NOMO-1 treated with DMSO at 0.1 percent for 48 hours (cell line): ENCODE data around the gene TCEA2.

Experiments used
- DNase-seq: peaks from one replicate; lab custom pipeline; 2025; ENCODE audit not compliant: unreplicated experiment; lab: John Stamatoyannopoulos, UW

Gene TCEA2

GRCh38 chr20:64064145-64064698, 1.2 kb downstream of the TCEA2 start:
- no peak for DNase-seq

DNA sequence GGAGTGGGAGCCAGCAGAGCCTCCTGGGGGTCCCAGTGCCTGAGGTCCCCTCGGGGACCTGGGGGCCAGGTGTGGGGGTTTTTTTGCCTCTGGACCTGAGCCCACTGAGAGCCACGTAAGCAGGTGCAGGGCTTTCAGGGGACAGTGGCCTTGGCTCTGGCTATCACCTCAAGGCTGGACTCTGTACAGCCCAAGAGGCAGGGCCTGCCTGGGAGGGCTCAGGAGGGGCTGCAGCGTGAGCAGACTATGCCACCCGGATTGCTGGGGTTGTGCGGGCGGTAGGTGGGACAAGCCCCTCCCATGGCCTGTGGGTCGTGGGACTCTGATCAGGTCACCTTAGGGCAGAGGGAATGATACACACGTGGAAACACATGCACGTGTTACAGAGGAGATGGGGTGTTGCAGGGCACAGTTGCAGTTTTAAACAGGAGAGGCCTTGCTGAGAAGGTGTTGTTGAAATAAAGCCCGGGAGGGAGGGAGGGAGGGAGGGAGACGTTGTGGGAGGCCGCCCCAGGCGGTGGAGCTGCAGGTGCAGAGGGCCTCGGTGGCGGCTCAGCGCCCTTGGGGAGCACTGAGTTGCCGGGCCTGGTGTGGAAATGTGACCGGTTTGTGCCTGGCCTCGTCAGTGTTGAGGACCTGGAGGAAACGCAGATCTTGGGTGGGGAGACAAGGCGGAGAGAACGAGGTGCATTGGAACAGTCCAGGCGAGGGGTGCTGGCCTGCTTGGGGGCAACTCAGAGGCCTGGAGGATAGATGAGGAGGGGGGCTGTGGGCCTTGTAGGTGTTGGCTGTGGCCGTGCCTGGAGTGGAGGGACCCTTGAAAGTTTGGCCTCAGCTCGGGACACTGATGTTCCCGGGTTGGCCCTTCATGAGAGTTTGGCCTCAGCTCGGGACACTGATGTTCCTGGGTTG, 2.3 kb downstream of the TCEA2 start:
- DNase-seq: no peak

DNA sequence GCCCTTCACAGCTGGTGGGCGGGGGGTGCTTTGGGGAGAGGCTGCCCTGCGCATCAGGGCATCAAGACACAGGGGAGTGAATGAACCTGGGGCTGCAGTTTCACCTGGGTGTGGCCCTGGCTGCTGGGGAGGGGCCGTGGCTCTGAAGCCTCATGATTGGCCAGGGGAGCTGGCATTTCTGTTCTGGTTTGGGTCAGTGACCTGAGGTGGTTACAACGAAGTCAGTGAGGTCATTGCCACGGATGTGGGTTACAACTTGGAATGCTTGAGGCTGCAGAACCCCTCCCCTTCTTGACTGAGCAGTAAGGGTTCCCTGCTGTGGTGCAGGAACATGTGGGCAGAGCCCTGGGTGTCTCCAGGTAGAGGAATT, 3.0 kb downstream of the TCEA2 start:
- DNase-seq: peak; percentile 72

GRCh38 chr20:64067005-64067632, 4.1 kb downstream of the TCEA2 start:
- DNase-seq: no peak

GRCh38 chr20:64067733-64068307, 4.8 kb downstream of the TCEA2 start:
- no peak for DNase-seq

DNA sequence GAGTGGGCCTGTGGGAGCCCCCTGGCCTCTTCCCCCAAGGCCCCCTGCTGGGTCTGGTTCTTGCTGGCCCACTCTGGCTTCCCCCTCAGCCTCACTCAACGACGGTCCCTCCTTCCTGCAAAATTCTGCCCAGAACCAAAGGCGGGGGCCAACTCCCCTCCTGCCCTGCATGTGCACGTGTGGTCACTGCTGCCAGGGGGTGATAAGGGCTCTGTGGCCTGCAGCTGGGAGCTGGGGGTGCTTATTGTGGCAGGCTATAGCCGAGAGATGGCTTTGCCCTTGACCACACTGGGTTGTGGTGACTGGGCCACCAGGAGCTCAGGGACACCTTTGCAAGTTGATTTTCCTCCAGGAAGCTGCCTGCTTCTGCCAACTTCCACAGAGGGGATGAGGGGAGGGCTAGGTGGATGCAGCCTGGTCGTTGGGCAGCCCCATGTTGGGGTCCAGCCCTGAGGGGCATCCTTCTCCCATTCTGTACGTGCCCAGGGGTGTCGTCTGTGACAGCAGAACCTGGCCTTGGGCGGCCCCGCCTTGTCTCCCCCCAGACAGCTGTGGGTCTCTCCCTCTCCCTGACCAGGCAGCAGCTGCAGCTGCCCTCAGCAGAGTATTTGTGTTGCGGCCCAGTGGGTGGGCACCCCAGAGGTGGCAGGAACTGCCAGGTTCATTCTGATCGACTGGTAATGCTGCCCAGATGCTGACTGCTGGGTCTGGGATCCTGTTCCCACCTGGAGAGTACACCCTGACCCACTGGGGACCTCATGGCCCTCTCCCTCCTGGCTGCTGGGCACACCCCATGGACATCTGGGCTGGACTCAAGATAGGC, 5.6 kb downstream of the TCEA2 start:
- no peak for DNase-seq

DNA sequence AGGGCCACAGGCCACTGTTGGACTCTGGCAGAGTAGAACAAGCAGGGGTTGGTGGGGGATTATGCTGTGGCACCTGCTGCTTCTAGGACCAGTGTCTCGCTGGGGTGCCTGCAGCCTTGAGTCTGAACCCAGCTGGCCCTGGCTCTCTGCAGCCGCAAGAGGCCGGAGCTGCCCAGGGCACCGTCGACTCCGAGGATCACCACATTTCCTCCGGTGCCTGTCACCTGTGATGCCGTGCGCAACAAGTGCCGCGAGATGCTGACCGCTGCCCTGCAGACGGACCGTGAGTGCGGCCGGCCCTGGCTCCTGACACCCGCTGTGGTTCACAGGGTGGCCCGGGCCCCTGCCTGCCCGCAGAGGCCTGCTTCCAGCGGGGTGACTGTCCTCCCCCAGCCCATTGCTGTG, 6.2 kb downstream of the TCEA2 start:
- DNase-seq: no peak

- peak; percentile 18 for DNase-seq
Observed at GRCh38 chr20:64069614-64070243, 6.7 kb downstream of the TCEA2 start.

DNA sequence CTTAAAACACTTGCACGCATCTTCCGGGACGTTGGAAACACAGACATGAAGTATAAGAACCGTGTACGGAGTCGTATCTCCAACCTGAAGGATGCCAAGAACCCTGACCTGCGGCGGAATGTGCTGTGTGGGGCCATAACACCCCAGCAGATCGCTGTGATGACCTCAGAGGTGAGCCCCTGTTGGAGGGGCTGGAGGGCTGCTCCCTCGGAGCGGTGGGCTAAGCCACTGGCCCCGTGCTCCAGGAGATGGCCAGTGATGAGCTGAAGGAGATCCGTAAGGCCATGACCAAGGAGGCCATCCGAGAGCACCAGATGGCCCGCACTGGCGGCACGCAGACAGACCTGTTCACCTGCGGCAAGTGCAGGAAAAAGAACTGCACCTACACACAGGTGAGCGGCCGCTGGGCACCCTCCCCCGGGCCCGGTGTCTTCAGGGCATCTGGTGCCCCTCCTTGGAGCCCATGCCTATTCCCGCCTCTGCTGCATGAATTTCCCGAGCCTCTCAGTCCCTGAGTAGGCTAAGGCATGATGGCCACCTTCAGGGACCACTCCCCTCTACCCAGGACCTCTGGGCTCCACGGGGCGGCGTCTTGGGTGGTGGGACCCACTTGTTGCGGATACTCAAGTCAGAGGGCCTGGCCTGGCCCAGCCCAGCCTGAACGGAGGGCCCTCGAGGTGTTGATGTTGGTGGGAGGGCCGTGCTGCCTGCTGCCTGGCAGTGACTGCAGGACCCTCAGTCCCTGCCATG, 7.4 kb downstream of the TCEA2 start:
- no peak for DNase-seq

GRCh38 chr20:64071341-64072332, 8.6 kb downstream of the TCEA2 start:
- DNase-seq: no peak

DNA sequence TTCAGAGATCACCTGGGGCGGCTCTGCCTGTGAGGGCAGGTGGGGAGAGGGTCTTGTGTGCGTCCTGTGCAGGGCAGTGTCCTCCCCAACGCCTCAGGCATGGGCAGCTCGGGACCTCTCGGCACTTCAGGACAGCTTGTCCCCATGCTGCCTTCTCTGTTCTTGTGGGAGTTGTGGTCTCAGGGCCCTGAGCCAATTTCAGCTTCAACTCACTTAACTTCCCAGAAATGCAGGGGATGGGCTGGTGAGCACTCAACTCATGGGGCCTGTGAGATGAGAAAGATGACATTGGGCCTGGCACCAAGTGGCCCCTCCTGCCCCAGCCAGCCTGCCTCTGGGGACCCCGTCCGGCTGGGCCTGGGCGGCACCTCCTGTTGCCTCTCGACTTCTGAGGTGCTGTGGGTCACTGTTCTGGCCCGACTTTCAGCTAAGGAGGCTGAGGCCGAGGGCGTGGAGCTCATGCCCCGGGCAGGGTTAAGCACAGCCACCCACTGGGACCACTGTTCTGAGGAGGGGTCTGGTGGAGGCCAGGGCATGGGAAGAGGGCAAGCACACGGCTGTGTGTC, 9.6 kb downstream of the TCEA2 start:
- no peak for DNase-seq

- no peak for DNase-seq
Observed at GRCh38 chr20:64073476-64074183, 10.6 kb downstream of the TCEA2 start.

GRCh38 chr20:64074184-64074789, 11.3 kb downstream of the TCEA2 start:
- no peak for DNase-seq

GRCh38 chr20:64074963-64075362, 12.0 kb downstream of the TCEA2 start:
- DNase-seq: no peak

DNA sequence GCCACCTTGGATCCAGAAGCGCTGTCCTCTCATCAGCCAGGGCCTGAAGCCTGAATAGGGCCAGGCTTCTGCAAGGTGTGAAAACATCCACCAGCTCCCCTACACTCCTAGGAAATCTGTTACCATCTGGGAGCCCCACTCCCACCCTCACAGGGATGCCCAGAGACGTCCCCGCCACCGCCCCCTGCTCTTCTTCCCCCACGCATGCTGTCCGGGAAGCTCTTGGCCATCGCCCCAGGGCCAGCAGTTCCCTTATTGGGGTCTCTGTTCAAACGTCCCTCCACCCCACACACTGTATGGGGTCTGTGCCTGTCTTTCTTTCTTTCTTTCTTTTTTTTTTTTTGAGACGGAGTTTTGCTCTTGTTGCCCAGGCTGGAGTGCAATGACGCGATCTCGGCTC, 12.6 kb downstream of the TCEA2 start:
- DNase-seq: no peak

DNA sequence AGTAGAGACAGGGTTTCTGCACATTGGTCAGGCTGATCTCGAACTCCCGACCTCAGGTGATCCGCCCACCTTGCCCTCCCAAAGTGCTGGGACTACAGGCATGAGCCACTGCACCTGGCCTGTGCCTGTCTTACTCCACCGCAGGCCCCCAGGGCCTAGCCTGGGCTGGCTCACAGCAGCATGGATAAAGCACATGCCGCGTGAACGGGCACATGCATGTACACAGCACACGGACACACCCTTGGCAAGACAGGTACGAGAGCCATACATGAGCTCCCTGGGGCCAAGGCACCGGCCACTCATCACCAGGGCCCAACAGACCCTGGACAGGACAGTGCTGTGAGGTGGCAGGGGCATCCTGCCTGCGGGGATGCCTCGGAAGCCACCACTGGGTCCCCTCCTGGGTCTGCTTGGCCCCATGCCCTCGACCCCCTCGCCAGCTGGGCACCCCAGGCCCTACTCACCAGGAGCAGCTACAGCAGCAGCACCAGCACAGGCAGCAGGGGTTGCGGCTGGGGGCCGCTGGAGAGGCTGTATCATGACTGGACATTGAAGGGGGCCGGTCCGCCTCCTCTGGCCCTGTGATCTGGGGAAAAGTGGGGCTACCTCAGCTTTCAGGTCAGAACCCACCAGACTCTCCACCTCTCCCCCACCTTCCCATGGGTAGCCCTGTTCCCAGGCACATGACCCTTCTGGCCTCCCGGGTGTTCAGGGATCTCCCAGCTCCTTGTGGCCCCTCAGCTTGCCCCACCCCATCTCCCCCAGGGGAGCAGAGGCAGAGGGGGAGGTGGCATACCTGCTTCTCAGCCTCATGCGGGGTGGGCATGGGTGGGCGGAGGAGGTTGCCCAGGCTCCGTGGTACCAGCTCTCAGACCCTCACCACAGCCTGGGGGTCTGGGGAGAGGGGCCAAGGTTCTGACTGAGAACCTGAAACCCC, 13.3 kb downstream of the TCEA2 start:
- no peak for DNase-seq
